Measurements from ENCODE around the gene D2HGDH.
"Not testable (repeated sequence)": the region's sequence is repeated elsewhere in the genome, so short reads cannot be mapped to it uniquely, and the experiment has no call there.

The D2HGDH gene

DNA sequence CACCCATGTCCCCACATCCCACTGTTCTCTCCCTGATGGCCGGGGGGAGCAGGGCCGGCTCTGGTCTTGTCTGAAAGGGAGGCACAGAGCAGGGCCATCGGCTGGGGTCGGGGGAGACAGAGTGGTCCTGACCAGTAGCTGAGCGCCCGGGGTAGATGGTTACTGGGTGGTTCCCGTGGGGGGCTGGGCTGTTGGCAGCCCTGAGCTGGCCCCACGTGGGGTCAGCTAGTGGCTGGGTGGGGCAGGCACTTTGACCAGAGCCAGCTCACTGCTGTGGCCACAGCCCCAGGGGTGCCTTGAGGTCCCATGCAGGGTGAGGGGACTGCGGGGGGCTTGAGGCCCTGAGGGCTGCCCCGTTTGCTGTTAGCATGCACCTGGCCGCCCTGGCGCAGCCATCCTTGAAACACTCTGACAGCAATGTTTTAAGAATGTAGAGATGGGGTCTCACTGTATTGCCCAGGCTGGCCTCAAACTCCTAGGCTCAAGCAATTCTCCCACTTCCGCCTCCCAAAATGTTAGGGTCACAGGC, 62.2 kb downstream of the D2HGDH start:
- DNase-seq = no peak

DNA sequence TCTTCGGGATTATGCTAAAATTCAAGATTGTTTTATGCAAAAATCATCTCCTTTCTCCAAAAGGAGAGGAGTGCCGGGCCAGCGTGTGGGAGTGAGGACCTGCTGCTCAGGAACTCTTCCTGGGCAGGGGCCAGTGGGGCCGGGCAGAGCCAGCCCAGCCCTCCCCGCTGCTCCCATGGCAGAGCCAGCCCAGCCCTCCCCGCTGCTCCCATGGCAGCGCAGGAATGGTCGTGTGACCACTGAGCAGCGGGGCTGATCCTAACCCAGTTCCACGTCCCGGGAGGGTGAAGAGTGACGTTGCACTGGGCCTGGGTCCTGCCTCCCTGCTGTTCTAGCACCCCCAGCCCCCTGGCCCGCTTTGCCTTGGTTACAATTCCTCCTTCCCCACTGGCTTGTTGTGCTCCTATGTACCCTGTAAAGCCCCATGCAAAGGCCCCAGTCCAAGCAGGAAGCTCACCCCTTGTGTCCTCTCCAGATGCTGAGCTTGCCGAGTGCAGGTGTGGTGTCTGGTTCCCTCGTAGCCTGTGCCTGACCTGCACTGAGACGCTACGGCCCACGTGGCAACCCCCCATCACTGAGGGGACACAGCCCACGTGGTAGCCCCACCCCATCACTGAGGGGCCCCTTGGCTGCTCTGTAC, 63.1 kb downstream of the D2HGDH start:
- DNase-seq = no peak

- no peak for DNase-seq
These were observed 63.7 kb downstream of the D2HGDH start for GRCh38 chr2:241798081-241798630.

GRCh38 chr2:241798631-241799521, 64.4 kb downstream of the D2HGDH start:
- DNase-seq = no peak

DNA sequence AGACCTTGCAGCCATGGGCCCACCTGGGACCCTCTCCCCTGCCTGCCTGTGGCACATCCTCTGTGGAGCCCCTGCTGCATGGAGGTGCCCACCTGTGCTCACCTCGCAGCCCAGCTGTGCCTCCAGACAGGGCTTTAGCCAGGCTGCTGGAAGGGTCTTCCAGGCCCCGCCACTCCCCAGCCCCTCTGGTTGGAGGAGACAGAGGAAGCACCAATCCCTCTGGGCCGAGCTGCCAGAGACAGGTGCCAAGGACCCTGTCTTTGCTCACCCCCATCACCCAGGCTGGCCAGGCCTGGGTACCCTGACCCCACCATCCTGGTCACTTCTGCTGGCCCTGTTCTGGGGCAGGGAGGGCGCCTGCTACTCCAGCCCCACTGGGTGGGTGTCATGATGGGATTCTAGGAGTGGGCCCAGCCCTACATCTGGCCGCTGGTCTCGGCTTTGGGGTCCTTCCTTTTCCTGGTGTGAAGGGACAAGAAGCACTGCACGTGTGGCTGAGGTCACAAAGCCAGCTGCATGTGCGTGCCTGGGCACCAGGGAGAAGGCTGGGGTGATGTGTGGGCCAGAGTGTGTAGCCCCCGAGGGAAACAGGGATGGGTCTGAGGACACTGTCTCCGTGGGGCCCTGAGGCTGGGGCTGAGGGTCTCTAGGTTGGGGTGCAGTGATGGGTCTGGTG, 65.2 kb downstream of the D2HGDH start:
- no peak for DNase-seq

- DNase-seq = not testable (repeated sequence)
These were observed 65.9 kb downstream of the D2HGDH start for GRCh38 chr2:241800198-241800903.

- no peak for DNase-seq
These were observed 67.4 kb downstream of the D2HGDH start for GRCh38 chr2:241801611-241802420.

GRCh38 chr2:241802421-241803318, 68.2 kb downstream of the D2HGDH start:
- no peak for DNase-seq

GRCh38 chr2:241803387-241804325, 69.2 kb downstream of the D2HGDH start:
- peak; percentile 35 for DNase-seq

GRCh38 chr2:241804326-241805229, 70.1 kb downstream of the D2HGDH start:
- DNase-seq = no peak

DNA sequence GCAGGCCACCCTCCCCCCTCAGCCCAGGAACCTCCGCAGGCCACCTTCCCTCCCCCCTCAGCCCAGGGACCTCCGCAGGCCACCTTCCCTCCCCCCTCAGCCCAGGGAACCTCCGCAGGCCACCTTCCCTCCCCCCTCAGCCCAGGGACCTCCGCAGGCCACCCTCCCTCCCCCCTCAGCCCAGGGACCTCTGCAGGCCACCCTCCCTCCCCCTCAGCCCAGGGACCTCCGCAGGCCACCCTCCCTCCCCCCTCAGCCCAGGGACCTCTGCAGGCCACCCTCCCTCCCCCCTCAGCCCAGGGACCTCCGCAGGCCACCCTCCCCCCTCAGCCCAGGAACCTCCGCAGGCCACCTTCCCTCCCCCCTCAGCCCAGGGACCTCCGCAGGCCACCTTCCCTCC, 71.8 kb downstream of the D2HGDH start:
- DNase-seq = not testable (repeated sequence)

DNA sequence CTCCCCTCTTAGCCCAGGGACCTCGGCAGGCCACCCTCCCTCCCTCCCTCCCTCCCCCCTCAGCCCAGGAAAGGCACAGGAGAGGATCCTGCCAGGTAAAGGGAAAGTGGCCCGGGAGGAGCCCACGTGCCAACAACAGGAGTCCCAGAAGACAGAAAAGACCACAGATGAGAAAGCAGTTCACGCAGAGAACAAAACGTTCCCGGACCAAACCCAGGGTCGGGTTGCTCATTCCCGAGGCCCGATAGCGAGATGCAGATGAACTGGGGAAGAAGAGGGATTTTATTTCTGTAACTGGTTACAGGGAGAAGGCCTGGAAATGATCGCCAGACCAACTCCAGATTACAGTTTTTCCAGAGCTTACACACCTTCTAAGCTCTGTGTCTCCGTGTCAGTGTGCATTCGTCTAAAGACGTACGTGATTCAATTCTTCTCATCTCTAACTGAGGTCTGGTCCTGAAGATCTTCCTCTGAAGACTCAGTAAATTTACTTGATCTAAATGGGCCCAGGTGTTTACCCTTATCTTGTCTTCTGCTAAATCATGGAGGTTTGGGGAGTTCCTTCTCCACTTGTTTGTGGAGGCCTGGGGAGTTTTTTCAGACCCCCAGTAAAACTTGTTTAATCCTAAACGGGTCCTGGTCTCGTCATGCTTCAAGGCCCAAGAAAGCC, 73.8 kb downstream of the D2HGDH start:
- no peak for DNase-seq

DNA sequence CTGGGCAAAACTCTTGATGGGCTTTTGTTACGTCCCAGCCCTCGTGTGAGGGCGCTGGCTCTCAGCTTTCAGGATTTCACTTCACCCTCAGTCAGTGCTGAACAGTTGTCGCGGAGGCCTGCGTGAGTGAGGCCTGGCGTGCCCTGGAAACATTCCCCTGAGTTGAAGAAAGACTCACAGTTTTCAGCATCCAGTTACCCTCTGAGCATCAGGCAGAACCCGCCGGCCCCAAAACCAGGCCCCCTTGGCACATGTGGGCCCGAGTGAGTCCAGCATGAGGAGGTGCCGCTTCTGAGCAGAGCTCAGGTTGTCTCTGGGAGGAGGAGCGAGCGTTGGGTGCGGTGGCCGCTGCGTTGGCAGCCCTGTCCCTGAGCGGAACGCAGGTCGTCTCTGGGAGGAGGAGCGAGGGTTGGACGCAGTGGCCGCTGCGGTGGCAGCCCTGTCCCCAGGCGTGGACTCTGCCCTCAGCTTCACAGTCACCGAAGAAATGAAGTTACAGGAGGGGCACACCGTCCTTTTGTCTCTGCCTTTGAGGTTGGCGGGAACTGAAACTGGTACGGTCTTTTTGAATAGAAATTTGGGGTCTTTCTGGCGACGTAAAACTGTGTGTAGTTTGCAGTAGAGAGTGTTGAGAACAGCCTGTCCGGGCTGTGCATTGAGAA, 74.4 kb downstream of the D2HGDH start, which contains the start of gene NEU4:
TSS of gene NEU4 (plus strand) at position 473 of the 662 bp plus-strand sequence. CDS start 5,292 bp downstream, outside the sequence.
- DNase-seq = no peak

DNA sequence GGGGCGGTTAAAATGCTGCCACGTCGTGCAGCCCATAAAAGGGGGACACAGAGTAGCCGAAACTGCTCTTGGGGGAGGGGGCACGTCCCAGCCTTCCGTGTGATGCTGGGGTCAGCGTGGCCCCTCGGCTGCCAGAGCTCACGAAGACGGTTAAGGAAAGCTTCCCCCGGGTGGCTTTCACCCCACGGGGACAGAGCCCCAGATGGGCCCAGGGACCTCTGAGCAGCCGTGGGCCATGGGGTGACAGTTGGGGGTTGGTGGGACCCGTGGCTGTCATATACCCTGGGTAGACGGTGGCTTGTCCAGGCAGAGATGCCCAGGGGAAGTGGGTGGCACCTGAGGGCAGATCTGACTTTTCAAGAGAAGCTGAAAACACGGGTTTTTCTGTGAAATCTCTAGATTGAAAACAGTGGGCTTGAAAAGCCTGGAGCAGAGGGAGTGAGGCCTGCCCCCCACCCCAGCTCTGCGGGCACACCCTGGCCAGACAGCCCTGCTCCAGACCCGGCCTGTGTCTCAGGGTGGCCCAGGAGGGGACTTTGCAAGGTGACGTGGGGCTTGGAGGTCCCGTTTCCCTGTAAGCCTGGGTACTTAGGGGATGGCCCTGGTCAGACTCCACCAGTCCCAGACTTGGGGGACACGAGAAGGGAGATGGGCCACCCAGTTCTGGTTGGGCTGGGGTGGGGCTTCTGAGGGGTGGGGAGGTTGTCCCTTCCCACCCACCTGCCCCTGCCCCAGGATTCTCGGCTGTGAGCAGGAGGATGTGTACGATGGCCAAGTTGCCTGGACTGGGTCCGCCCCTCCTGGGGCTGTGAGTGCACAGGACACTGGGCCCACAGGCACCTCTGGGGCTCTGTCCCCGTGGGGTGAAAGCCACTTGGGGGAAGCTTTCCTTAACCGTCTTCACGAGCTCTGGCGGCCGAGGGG, 75.2 kb downstream of the D2HGDH start:
- no peak for DNase-seq

GRCh38 chr2:241810307-241811200, 76.1 kb downstream of the D2HGDH start:
- DNase-seq = no peak

Measured in CD4-positive, alpha-beta T cell treated with Interleukin-4 for 4 hours (primary cell).